Activated T-cell treated with anti-CD3 and anti-CD28 coated beads, Interleukin-2, amount 50 U/mL, for 4 hours (primary cell): ENCODE measurements around the gene KMT2C. TPM values are rescaled to one million over a fixed set of nuclear protein-coding genes. Genes with fewer than 3 reads are reported as not detected.

ENCODE experiments used
- ATAC-seq, 2 donors: fragments of 200-7000 bp; cut with Tn5 transposase; one replicate each; pipeline ENCODE4 v1.10.0; 2021
- DNase-seq: peaks from one replicate; pipeline ENCODE4 v3.0.0-alpha.2; 2020
- H3K27me3 Mint-ChIP-seq: one replicate; pipeline ENCODE4 v1.8.0; 2021; ENCODE audit warnings: low read depth, mixed read lengths
- H3K36me3 Mint-ChIP-seq: one replicate; pipeline ENCODE4 v1.8.0; 2022; ENCODE audit warnings: mixed read lengths; ENCODE audit not compliant: insufficient read depth
- H3K4me1 Mint-ChIP-seq: one replicate; pipeline ENCODE4 v1.8.0; 2021; ENCODE audit warnings: low read depth, mixed read lengths
- H3K4me3 Mint-ChIP-seq: one replicate; pipeline ENCODE4 v1.8.0; 2021; ENCODE audit warnings: mild to moderate bottlenecking, moderate library complexity, mixed read lengths
- H3K9me3 Mint-ChIP-seq: one replicate; pipeline ENCODE4 v1.8.0; 2021; ENCODE audit warnings: mixed read lengths
- total RNA-seq, 3 donors: library from RNA; stranded (reverse); gene quantifications; one replicate each; pipeline ENCODE4 v1.2.1, GENCODE V29; 2021

Gene KMT2C
- total RNA-seq, 3 donors from 2014 or later: 41.6 to 48.5 (median 41.6) TPM

DNA sequence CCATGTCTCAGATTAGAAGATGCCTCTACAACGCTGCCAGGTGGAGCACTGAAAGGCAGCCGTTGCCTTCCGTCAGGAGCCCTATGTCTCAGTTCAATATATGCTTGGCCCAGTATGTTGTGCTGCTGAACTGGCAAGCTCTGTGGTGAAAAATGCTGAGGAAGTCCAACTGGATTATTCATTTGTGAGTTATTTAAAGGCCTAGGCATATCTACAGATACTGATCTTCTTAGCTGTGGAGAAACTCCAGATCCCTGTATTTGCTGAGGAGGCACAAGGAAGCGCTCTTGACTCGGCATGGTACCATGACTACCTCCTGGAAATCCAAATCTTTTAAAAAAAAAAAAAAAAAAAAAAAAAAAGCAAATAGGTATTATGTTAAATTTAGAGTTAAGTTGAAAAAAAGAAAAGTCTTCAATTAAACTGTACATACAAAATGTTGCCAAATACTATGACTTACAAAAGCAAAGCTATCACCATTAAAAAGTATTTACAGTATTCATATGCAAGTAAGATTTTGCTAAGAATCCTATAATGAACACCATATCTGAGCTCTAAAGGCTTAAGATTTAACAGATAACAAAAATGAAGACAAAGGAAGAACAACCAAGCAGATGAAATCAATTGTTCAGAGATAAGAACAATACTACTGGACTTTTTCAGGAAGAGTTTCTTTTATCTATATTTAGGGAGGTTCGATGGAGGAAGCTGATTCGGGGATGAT, 258.0 kb downstream of the KMT2C start:
- H3K9me3 Mint-ChIP-seq: no peaks in the 10 kb centered on the region
- H3K36me3 Mint-ChIP-seq: peaks cover 42% of the 10 kb centered on the region
- DNase-seq (no peak), ATAC-seq (no peak)
- peaks cover 1% of the 10 kb centered on the region for H3K4me1 Mint-ChIP-seq
- no peaks in the 10 kb centered on the region for H3K27me3 Mint-ChIP-seq
- H3K4me3 Mint-ChIP-seq: no peak overlapping the region

GRCh38 chr7:152176797-152177196, 259.0 kb downstream of the KMT2C start:
- Mint-ChIP-seq H3K27me3 (no peaks in the 10 kb centered on the region), H3K36me3 (peaks cover 37% of the 10 kb centered on the region)
- no peak for ATAC-seq

GRCh38 chr7:152173372-152174070, 262.3 kb downstream of the KMT2C start:
- H3K27me3 Mint-ChIP-seq: no peaks in the 10 kb centered on the region
- ATAC-seq (no peak), DNase-seq (no peak)
- no peaks in the 10 kb centered on the region for H3K9me3 Mint-ChIP-seq
- H3K4me3 Mint-ChIP-seq: no peak overlapping the region
- peaks cover 1% of the 10 kb centered on the region for H3K4me1 Mint-ChIP-seq
- H3K36me3 Mint-ChIP-seq: peaks cover 23% of the 10 kb centered on the region

More at GRCh38 chr7:152176797-152177196, 259.0 kb downstream of the KMT2C start:
- Mint-ChIP-seq H3K4me3 (no peak overlapping the region), H3K9me3 (no peaks in the 10 kb centered on the region), H3K4me1 (peaks cover 1% of the 10 kb centered on the region)
- DNase-seq: no peak

- no peaks in the 10 kb centered on the region for H3K9me3 Mint-ChIP-seq
- H3K4me3 Mint-ChIP-seq: no peak overlapping the region
- peaks cover 8% of the 10 kb centered on the region for H3K4me1 Mint-ChIP-seq
- no peaks in the 10 kb centered on the region for H3K27me3 Mint-ChIP-seq
- peaks cover 37% of the 10 kb centered on the region for H3K36me3 Mint-ChIP-seq
- DNase-seq (no peak), ATAC-seq (no peak)
Measured at GRCh38 chr7:152162287-152162686, 273.5 kb downstream of the KMT2C start.

DNA sequence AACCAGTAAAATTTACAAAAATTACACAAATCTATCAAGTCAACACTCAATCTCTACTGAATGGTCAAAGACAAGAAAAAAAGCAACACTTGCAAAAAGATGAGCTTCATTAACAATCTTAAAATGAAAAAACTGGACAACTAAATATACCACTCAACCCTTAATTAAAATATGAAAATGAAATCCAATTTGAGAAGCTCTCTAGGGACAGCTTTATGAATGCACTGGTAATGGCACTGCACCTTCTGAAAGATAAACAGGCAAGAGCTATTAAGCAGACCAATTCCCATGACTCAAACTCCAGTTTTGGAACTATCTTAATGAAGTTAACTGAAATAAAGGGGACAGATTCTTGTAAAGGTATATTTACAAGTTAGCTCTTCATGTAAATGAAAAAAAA, 274.6 kb downstream of the KMT2C start:
- no peak overlapping the region for H3K4me3 Mint-ChIP-seq
- peaks cover 35% of the 10 kb centered on the region for H3K36me3 Mint-ChIP-seq
- no peaks in the 10 kb centered on the region for H3K27me3 Mint-ChIP-seq
- H3K9me3 Mint-ChIP-seq: no peaks in the 10 kb centered on the region
- peaks cover 8% of the 10 kb centered on the region for H3K4me1 Mint-ChIP-seq
- DNase-seq (no peak), ATAC-seq (no peak)

- peaks cover 8% of the 10 kb centered on the region for H3K4me1 Mint-ChIP-seq
- DNase-seq (no peak), ATAC-seq (peak; percentile 28 to 46)
- peaks cover 42% of the 10 kb centered on the region for H3K36me3 Mint-ChIP-seq
- peak overlapping the region; percentile 42 for H3K4me3 Mint-ChIP-seq
- no peaks in the 10 kb centered on the region for H3K27me3 Mint-ChIP-seq
- no peaks in the 10 kb centered on the region for H3K9me3 Mint-ChIP-seq
Measured at GRCh38 chr7:152158801-152159587, 276.8 kb downstream of the KMT2C start.

GRCh38 chr7:152152267-152152666, 283.5 kb downstream of the KMT2C start:
- DNase-seq: no peak
- no peaks in the 10 kb centered on the region for H3K9me3 Mint-ChIP-seq
- no peaks in the 10 kb centered on the region for H3K27me3 Mint-ChIP-seq
- H3K4me1 Mint-ChIP-seq: peaks cover 2% of the 10 kb centered on the region
- peaks cover 48% of the 10 kb centered on the region for H3K36me3 Mint-ChIP-seq
- no peak for ATAC-seq
- no peak overlapping the region for H3K4me3 Mint-ChIP-seq

DNA sequence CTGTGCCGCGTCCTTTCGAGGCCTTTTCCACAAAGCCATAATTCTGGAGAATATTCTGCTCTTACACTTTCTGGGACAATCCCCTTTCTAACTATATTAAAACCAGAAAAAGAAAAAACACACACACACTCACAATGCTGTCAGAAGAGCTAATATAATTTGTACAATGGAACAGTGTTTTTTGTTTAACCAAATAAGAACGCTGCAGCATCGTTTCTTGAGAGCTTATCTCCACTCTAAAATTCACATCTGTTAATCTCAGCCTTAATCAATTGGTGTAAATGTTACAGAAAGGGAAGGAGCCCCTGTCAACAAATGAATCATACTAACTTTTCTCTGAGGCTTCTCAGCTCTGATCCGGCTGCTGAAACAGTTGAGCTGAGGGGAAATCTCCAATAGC, 286.4 kb downstream of the KMT2C start:
- DNase-seq (no peak), ATAC-seq (no peak)
- H3K4me1 Mint-ChIP-seq: peaks cover 22% of the 10 kb centered on the region
- H3K27me3 Mint-ChIP-seq: no peaks in the 10 kb centered on the region
- H3K4me3 Mint-ChIP-seq: no peak overlapping the region
- peaks cover 46% of the 10 kb centered on the region for H3K36me3 Mint-ChIP-seq
- no peaks in the 10 kb centered on the region for H3K9me3 Mint-ChIP-seq

GRCh38 chr7:152148706-152149105, 287.1 kb downstream of the KMT2C start:
- Mint-ChIP-seq H3K27me3 (no peaks in the 10 kb centered on the region), H3K36me3 (peaks cover 39% of the 10 kb centered on the region), H3K4me1 (peaks cover 28% of the 10 kb centered on the region), H3K4me3 (no peak overlapping the region), H3K9me3 (no peaks in the 10 kb centered on the region)
- DNase-seq (no peak), ATAC-seq (no peak)

- Mint-ChIP-seq H3K9me3 (no peaks in the 10 kb centered on the region), H3K4me3 (peak overlapping the region; percentile 10), H3K4me1 (peaks cover 44% of the 10 kb centered on the region), H3K36me3 (peaks cover 31% of the 10 kb centered on the region), H3K27me3 (no peaks in the 10 kb centered on the region)
- ATAC-seq (peak; percentile 11 to 31), DNase-seq (peak; percentile 22)
Measured at GRCh38 chr7:152145853-152146466, 289.8 kb downstream of the KMT2C start.

DNA sequence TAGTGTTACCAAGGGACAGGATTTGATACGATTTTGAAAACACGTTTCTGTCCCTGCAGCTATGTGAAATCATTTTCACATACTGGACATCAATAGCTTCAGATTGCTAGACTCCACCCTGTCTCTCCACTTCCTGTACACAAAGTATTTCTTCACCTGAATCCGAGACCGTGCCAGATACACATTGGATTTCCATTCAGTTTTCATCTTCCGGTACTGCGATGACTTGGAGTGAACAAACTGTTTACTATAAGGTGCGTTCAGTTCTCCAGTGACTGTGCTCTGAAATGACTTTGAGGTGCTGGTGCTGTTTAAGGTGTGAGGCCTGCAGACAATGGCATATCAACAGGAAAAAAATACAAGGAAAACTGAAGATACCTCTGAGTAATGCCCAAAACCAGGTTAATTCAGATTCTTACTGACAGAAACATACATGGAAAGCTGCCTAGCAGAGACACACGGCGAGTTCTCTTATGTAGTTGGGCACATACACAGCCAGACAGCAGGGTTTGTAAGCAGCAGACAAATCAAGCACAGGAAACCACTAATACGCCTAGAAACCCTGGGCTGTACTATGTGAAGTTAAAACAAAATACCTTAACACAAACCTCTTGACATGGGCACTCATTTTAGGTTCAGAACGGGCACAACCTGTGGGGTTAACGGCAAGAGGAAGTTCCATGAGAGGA, 291.1 kb downstream of the KMT2C start:
- peak overlapping the region; percentile 39 for H3K4me3 Mint-ChIP-seq
- peak; percentile 66 to 79 for ATAC-seq
- no peaks in the 10 kb centered on the region for H3K27me3 Mint-ChIP-seq
- DNase-seq: no peak
- H3K9me3 Mint-ChIP-seq: no peaks in the 10 kb centered on the region
- peaks cover 37% of the 10 kb centered on the region for H3K36me3 Mint-ChIP-seq
- H3K4me1 Mint-ChIP-seq: peaks cover 44% of the 10 kb centered on the region

GRCh38 chr7:152142976-152143595, 292.7 kb downstream of the KMT2C start:
- Mint-ChIP-seq H3K4me3 (peak overlapping the region; percentile 11), H3K36me3 (peaks cover 41% of the 10 kb centered on the region), H3K9me3 (no peaks in the 10 kb centered on the region), H3K4me1 (peaks cover 44% of the 10 kb centered on the region), H3K27me3 (no peaks in the 10 kb centered on the region)
- DNase-seq (no peak), ATAC-seq (peak; percentile 9 to 41)

DNA sequence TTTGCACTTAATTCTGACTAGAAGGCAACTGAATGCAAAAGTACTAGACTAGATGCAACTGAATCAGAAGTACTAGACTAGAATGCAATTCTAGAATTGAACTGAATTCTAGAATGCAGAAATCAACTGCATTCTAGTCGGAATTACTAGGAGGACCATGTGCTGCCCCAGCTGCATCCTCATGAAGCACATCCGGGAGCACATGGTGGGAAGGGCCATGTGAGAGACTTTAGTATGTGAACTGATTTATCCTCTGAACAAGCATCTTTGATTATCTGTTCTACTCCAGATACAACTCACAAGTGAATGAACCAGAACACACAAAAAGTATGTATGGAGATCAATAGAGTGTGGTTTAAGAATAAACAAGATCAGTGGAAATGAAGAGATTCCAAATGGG, 295.2 kb downstream of the KMT2C start:
- H3K9me3 Mint-ChIP-seq: no peaks in the 10 kb centered on the region
- ATAC-seq: no peak
- H3K36me3 Mint-ChIP-seq: peaks cover 40% of the 10 kb centered on the region

More for the DNA sequence above, 295.2 kb downstream of the KMT2C start:
- Mint-ChIP-seq H3K27me3 (no peaks in the 10 kb centered on the region), H3K4me3 (no peak overlapping the region), H3K4me1 (peaks cover 37% of the 10 kb centered on the region)
- DNase-seq: no peak
